GF-D8 (cell line): Measurements from ENCODE around the gene P2RY14.

ENCODE experiments used
- DNase-seq: peaks from one replicate; lab custom pipeline; 2025; lab: John Stamatoyannopoulos, UW

P2RY14 gene

GRCh38 chr3:151278230-151278629 is at the start of gene P2RY14:
TSS of gene P2RY14 (minus strand) at chr3:151278542. CDS start at chr3:151214316, 64,226 bp downstream.
- peak; percentile 79 for DNase-seq

- no peak for DNase-seq
Measured at GRCh38 chr3:151327571-151328198, 49.3 kb upstream of the P2RY14 start.

DNA sequence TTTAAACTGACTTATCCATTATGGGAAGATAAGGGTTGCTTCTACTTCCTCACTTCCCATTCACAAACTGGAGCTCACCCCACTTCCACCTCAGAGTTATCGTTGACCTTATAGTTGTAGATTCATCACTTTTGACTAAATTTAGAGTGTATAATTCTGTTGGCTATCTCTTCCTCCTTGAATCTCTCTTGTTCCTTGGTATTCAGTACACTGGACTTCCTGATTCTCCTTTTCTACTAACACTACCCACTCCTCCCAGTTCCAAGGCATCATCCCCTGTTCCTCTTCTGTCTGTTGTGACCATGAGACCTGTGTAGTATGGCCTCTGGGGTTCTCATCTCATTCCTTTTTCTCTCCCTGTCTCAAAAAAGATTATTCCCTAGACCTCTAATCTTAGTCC is 44.2 kb upstream of the P2RY14 start:
- no peak for DNase-seq

- DNase-seq: no peak
Measured at GRCh38 chr3:151321526-151321925, 43.2 kb upstream of the P2RY14 start.

DNA sequence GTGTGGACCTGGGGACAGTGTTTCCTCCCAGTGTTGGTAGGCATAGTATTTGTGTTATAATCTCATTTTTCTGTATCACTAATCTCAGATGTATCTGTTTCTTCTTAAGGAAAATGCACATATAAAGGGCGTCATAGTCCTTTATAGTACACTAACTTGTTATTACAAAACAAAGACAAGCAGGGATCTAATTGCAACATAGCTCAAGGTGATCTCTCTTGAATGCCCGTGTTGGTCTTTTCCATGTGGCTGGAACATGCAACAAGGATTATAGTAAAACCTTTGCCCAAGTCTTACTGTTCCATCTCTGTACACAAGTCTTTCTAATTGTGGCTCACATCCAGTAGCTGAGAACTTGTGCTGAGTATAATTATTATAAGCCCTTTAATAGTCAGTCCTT is 41.8 kb upstream of the P2RY14 start:
- DNase-seq: no peak

GRCh38 chr3:151319628-151320027 is 41.3 kb upstream of the P2RY14 start:
- no peak for DNase-seq

DNA sequence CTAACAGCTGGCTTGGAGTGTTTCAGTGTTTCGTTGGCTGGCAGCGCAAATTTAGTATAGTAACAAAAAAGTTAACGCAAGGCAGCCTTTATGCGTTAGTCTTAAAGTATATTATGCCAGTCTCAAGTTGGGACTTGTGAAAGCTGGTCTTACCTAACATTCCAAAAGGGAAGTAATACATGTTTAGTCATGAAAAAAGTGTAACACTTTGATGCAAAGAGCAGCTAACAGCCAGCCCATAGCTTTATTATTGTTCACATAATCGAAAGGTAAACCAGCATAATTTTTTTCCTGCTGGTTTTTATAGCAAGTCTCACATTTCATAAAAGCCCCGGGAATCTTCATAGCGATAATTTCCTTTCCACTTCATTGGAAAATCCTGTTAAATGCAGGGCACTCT is 40.6 kb upstream of the P2RY14 start:
- DNase-seq: no peak

DNA sequence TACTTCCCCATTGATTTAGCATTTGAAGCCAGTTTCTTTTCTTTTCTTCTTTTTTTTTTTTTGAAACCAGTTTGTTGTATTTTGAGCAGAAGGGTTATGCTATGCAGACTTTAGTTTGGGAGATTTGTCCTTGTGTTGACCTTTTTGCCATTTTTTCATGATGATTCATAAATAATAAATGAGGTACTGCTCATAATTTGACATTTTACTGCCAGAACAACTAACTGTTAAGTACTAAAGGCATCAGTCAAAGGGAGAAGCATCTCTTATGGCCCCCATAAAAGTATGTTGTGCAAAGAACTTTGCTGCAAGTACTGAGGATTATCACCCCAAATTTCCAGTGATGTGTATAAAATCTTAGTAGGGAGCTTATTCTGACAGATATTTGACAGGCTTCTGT is 40.0 kb upstream of the P2RY14 start:
- DNase-seq: no peak

DNA sequence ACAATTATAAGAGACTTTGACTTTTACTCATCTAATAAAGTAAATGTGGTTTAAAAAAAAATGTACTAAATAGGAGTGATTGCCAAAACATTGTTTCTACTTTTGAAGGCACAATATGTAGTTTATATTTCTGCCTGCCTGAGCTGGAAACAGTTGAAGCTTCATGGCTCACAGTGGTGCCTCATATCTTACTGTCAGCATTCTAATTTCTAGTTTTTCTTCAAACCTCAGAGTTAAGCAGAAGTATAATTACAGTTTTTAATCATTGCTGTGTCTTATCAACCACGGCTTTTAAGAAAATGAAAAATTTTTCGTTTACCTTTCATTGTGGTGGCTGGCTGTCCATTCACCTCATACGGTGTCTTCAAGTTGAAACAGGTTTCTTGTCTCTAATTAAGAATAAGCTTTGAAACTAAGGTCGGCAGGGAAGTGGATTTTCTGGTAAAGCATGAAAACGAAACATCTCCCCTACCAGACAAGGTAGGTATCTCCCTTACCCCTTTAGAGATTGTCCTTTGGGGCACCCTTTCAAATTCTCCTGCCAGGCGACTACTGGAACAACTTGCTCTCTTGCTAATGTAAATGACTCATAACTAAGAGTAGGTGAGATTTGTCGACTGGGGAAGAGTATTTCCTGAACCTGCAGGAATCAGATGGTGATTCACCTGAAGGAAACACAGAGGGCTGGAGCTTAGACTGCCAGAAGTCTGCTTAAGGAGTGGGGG is 38.1 kb upstream of the P2RY14 start, which contains the start of gene GPR87:
Gene GPR87 (minus strand): TSS at position 554 of the 725 bp plus-strand sequence. CDS start 16,720 bp downstream, outside the sequence.
- no peak for DNase-seq

GRCh38 chr3:151315846-151316245 is 37.5 kb upstream of the P2RY14 start:
- DNase-seq: no peak

DNA sequence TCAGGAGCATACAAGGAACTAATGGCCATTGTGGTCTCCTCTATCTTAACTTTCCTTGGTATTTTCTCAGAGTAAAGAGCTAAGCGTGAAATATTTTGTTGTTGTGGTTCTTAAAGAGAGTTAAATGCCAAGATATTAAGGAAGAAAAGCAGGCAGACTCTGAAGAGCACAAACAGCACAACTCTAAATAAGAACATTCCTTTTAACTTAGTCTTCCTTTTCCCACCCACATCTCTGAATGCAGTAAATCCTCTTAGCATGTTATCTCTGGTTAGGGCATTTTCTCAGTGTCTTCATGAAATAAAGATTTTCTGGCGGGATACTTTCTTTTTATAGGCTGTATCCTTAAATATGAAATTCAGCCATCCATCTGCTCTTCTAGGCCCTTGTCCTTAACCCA is 36.8 kb upstream of the P2RY14 start:
- DNase-seq: no peak

DNA sequence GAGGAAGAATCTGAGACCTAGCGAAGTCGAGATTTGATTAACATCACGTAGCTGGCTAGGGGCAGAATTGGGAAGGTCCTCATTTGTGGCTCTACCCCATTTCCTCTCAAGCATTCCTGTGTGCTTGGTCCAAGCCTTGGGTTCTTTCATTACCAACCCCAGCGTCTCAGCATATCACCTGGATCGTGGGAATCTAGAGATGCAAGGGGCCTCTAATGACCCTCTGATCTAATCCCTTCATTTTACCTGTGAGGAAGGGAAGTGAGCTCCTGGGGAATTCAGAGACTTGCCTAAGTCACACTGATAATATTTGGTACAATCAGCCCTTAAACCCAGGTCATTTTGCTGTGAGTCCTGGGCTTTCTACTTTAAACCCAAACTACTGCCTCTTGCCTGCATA is 36.3 kb upstream of the P2RY14 start:
- no peak for DNase-seq

DNA sequence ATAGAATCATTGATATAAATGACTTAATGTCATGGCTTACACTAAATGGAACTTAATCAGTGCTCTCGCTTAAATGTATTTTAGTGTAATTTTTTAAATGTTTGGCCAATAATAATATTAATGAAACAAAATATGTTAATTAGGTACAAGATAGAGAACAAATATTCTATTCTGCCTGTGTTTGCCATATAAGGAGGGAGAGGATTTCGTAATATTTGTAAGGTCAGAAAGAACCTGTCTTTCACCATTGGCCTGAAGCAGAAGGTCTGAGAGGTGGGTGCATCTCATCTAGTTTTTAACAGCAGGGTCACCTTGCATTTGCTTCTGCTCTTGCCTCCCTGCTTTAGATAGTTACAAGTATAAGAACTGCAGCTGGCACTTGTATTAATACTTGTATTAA is 35.8 kb upstream of the P2RY14 start:
- no peak for DNase-seq

GRCh38 chr3:151312972-151313371 is 34.6 kb upstream of the P2RY14 start:
- DNase-seq: no peak

GRCh38 chr3:151309566-151309965 is 31.2 kb upstream of the P2RY14 start:
- DNase-seq: no peak

DNA sequence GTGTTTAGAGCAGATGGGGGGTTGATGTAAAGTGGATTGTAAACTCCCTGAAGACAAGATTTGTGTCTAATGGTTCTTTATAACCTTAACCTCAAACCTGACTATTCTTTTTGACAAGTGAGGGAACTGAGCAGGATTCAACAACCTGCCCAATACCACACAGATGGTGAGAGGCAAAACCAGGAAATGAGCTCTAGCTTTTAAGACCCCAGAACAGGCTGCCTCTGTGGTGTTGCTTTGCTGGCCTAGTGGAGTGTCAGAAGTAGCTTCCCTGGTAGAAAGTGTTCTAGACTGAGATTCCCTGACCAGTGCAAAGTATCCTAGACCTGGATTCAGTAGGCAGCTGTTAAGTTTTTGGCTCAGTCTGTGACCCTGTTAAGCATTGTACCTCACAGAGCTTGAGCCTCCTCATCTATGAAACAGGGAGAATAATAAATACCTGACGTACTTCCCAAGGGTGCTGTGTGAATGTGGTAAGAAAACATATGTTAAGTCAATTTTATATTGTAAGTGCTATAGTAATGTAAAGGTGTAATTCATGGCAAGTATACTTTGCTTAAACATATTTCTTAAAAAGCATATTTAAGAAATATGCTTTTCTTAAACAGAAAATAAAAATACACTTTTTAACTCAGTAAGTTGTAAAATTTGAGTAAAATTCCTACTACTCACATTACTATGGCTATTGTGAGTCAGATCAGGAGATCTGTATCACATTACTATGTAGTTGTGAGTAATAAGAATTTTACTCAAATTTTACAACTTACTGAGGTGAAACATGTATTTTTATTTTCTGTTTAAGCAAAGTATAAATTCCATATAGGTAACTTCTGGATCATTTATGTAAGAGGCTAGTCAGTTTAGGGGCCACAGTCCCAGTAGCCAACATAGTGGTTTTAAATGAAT is 29.5 kb upstream of the P2RY14 start:
- DNase-seq: no peak

- no peak for DNase-seq
Measured at GRCh38 chr3:151307131-151307530, 28.8 kb upstream of the P2RY14 start.

DNA sequence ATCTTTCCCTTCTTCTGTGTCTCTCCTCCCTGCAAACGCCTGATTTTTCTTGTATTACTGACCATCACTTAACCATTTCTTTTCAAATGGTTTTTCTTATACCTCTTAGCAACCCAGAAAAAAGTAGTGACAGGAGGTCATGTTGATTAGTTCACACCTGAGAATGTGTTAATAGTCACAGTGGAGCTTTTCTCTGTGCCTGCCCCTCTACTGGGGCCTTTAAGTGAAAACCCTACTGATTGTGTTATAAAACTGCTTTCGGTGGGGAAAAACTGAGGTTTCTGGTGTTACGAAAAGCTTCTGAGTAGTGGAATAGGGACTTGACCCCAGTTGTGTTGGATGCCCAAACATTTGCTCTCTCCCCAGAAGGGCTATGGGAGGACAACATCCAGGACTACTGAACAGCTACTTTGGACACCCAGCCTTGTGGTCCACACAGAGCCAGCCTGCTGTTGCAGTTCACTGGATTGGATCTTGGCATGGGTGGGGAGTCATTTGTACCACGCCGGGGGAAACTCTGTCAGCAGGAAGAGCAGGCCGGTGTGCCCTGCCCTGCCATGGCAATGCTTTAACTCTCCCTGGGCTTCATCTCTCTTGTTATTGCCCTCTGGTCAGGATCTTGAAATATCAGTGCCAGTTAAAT is 27.9 kb upstream of the P2RY14 start:
- no peak for DNase-seq

GRCh38 chr3:151305775-151306151 is 27.4 kb upstream of the P2RY14 start:
- no peak for DNase-seq

- no peak for DNase-seq
Measured at GRCh38 chr3:151305060-151305774, 26.9 kb upstream of the P2RY14 start.

GRCh38 chr3:151303751-151304150 is 25.4 kb upstream of the P2RY14 start:
- no peak for DNase-seq

- DNase-seq: no peak
Measured at GRCh38 chr3:151301787-151302186, 23.4 kb upstream of the P2RY14 start.
